K562 (cell line): Measurements from ENCODE around the gene SETD1B. TPM values are rescaled to one million over a fixed set of nuclear protein-coding genes. Genes with fewer than 3 reads are reported as not detected.

Experiments
- ATF6 ChIP-seq: sonication (generic); formaldehyde crosslinking; IDR thresholded peaks from 2 replicates; pipeline ENCODE4 v1.4.0; 2020; ENCODE audit warnings: mild to moderate bottlenecking, missing genetic modification reagents
- BHLHE40 ChIP-seq: IDR thresholded peaks from 2 replicates; pipeline ENCODE4 v1.6.1; 2011; ENCODE audit warnings: low read length, improper control_type of control experiment
- C11orf30 ChIP-seq: fragments of 450-650 bp; IDR thresholded peaks from 2 replicates; pipeline ENCODE4 v1.6.1; 2016; ENCODE audit warnings: low read depth, mild to moderate bottlenecking
- GMEB1 ChIP-seq: fragments of 250-450 bp; sonication (Bioruptor Pico); IDR thresholded peaks from 2 replicates; pipeline ENCODE4 v1.4.0; 2020; ENCODE audit warnings: mild to moderate bottlenecking
- JUNB ChIP-seq: fragments of 450-650 bp; formaldehyde crosslinking; conservative IDR thresholded peaks from 2 replicates; pipeline ENCODE4 v1.4.0; 2020; ENCODE audit warnings: mild to moderate bottlenecking
- MAZ ChIP-seq, 2 experiments: fragments of 450-650 bp in 1 of 2; sonication (generic) in 1 of 2; formaldehyde crosslinking; IDR thresholded peaks in 1 of 2; conservative IDR thresholded peaks in 1 of 2; 2 replicates each; pipeline versions ENCODE4 v1.4.0 to v1.5.0; 2020; ENCODE audit warnings: mild to moderate bottlenecking in 1 of 2, missing genetic modification reagents in 1 of 2
- NFIC ChIP-seq: fragments of 450-650 bp; IDR thresholded peaks from 2 replicates; pipeline ENCODE4 v1.6.1; 2017; ENCODE audit warnings: mild to moderate bottlenecking, inconsistent platforms
- NFYB ChIP-seq: IDR thresholded peaks from 2 replicates; pipeline ENCODE4 v1.6.1; 2011; ENCODE audit warnings: mild to moderate bottlenecking, moderate library complexity; ENCODE audit not compliant: insufficient read length; ENCODE audit errors: extremely low read depth
- NR2C1 ChIP-seq, 2 experiments: fragments of 450-650 bp; IDR thresholded peaks; 2 replicates each; pipeline ENCODE4 v1.6.1; 2017; ENCODE audit warnings: mild to moderate bottlenecking in 2 of 2, antibody characterized with exemption in 1 of 2, inconsistent platforms in 1 of 2, missing compliant biosample characterization in 1 of 2, missing genetic modification characterization in 1 of 2
- NR2F6 ChIP-seq: fragments of 450-650 bp; formaldehyde crosslinking; IDR thresholded peaks from 2 replicates; pipeline ENCODE4 v1.4.0; 2020; ENCODE audit warnings: mild to moderate bottlenecking
- NUFIP1 ChIP-seq: fragments of 450-650 bp; IDR thresholded peaks from 2 replicates; pipeline ENCODE4 v1.6.1; 2018; ENCODE audit not compliant: partially characterized antibody
- SNIP1 ChIP-seq: fragments of 450-650 bp; IDR thresholded peaks from 2 replicates; pipeline ENCODE4 v1.7.1; 2017; ENCODE audit warnings: low read depth, mild to moderate bottlenecking
- TRIM24 ChIP-seq, 2 experiments: fragments of 450-650 bp; IDR thresholded peaks; 2 replicates each; pipeline ENCODE4 v1.6.1; 2016
- ZBTB11 ChIP-seq, 3 experiments: fragments of 200-800 bp in 1 of 3; fragments of 250-450 bp in 1 of 3; fragments of 450-650 bp in 1 of 3; sonication (Bioruptor Pico) in 1 of 3; sonication (Bioruptor generic) in 1 of 3; formaldehyde crosslinking in 1 of 3; IDR thresholded peaks; 2 replicates each; pipeline versions ENCODE4 v1.6.1 to v1.8.0; 2016 to 2022; ENCODE audit warnings: mild to moderate bottlenecking in 2 of 3, missing genetic modification characterization in 2 of 3, missing compliant biosample characterization in 1 of 3, moderate library complexity in 1 of 3
- ZNF280B ChIP-seq: fragments of 250-450 bp; sonication (Bioruptor Pico); IDR thresholded peaks from 2 replicates; pipeline ENCODE4 v1.5.1; 2021; ENCODE audit warnings: mild to moderate bottlenecking
- ZNF707 ChIP-seq: fragments of 250-450 bp; sonication (Bioruptor Pico); conservative IDR thresholded peaks from 2 replicates; pipeline ENCODE4 v1.8.0; 2022; ENCODE audit warnings: inconsistent platforms, mild to moderate bottlenecking, moderate library complexity
- polyA plus RNA-seq, 8 experiments: library from polyadenylated mRNA; depleted of rRNA in 4 of 8; stranded (reverse) in 5 of 8; unstranded in 3 of 8; fragments of >200 nt; fragmentation: Nextera tagmentation in 2 of 8; fragmentation: Illumina TruSeq in 1 of 8; extraction: Ambion mirVana in 2 of 8; extraction: Trizol in 1 of 8; gene quantifications; 2 replicates each; pipeline versions ENCODE4 v1.2.1 to v1.2.3, GENCODE V29; 2011 to 2014; ENCODE audit warnings: inconsistent platforms in 1 of 8, missing spikeins in 1 of 8
- total RNA-seq, 7 experiments: library from RNA; depleted of rRNA in 6 of 7; stranded (reverse); fragments of >200 nt in 6 of 7; fragmentation: Illumina TruSeq in 2 of 7; extraction: Trizol in 2 of 7; gene quantifications; 2 replicates each; pipeline versions ENCODE4 v1.2.1 to v1.2.3, GENCODE V29; 2011 to 2021; ENCODE audit warnings: low replicate concordance in 1 of 7

Gene SETD1B
- total and polyA plus RNA-seq, 9 of the 15 experiments (the other 6 are each of a cell fraction or from before 2014, with no cell fraction given): 0.48 to 26.6 (median 2.3) TPM

- TF ChIP-seq ATF6 (CRISPR knock-in tag): no peak
- no peak for TF ChIP-seq SNIP1
- TF ChIP-seq ZNF280B: no peak
- no peak for TF ChIP-seq MAZ (CRISPR knock-in tag; conservative IDR thresholded peaks at IDR 0.05 in 1 of 2, IDR thresholded peaks at IDR 0.05 in 1 of 2)
- no peak for TF ChIP-seq C11orf30
- TF ChIP-seq BHLHE40: no peak
- no peak for TF ChIP-seq NFYB
- no peak for TF ChIP-seq NUFIP1
- TF ChIP-seq JUNB: no peak
- TF ChIP-seq ZBTB11 (CRISPR knock-in tag; IDR thresholded peaks at IDR 0.05): peak in 1 of 3 experiments; percentile 26; a peak in 1 of 6 replicates
- TF ChIP-seq NR2F6: no peak
- TF ChIP-seq TRIM24 (IDR thresholded peaks at IDR 0.05): peak; percentile 49 to 63; a peak in 2 of 4 replicates
- peak; percentile 70 for TF ChIP-seq NFIC
- no peak for TF ChIP-seq GMEB1
- TF ChIP-seq NR2C1 (IDR thresholded peaks at IDR 0.05): no peak
- no peak for TF ChIP-seq NR2C1 (tag; IDR thresholded peaks at IDR 0.05)
- no peak for TF ChIP-seq ZNF707
Measured at GRCh38 chr12:121781998-121782979, 21.5 kb upstream of the SETD1B start (continued).
